ENCODE data around the gene SORCS3. TPM values are rescaled to one million over a fixed set of nuclear protein-coding genes. Genes with fewer than 3 reads are reported as not detected.

Gene SORCS3
- total and polyA plus RNA-seq, 10 of the 15 experiments (the other 5 are each of a cell fraction or from before 2014, with no cell fraction given) = 0.01 to 0.04 (median 0.02) TPM; not detected in 7

DNA sequence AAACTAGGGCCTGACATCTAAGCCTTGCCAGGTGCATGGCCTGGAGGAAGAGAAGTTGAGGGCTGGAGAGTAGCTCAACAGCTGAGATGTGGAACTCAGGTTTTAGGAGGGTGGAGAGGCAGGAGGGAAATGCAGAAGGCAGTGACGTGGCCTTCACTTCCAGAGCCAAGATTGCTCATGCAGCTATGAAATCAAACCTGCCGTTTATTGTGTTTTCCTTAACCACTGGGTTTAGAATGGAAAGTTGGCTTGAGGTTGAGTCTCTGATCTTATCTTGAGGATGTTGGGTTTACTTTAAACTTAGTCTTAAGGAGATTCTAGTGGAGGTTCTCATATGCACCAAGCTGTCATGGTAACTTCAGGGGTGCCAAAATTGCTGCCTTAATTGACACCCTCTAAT is 178.6 kb downstream of the SORCS3 start:
- in situ Hi-C loops (cut with MboI) (no loop called here), intact Hi-C loops (cut with micrococcal nuclease; ENCODE audit: unreplicated experiment) (no loop called here)
- DNase-seq (ENCODE audit: low read depth, low spot score) (no peak), ATAC-seq (no peak), FAIRE-seq (no peak)
- Histone ChIP-seq H3K27me3 (replicated peaks in 1 of 2; ENCODE audit: control insufficient read depth in 2 of 2, insufficient read depth in 2 of 2, low read length in 1 of 2) (no peaks in the 10 kb centered on the region), H3K9ac (ENCODE audit: control insufficient read depth, insufficient read depth, low read length) (no peak overlapping the region), H4K20me1 (ENCODE audit: control insufficient read depth, insufficient read depth) (no peaks in the 10 kb centered on the region), H3K36me3 (ENCODE audit: control insufficient read depth in 2 of 2, insufficient read depth in 2 of 2, low read length in 1 of 2) (no peaks in the 10 kb centered on the region), H3K27ac (ENCODE audit: control insufficient read depth, insufficient read depth) (no peak overlapping the region), H3K9me3 (replicated peaks; ENCODE audit: control insufficient read depth, insufficient read depth, low read length) (no peaks in the 10 kb centered on the region), H3K4me1 (ENCODE audit: control insufficient read depth, insufficient read depth, low read length) (no peaks in the 10 kb centered on the region), H3K79me2 (ENCODE audit: control insufficient read depth, insufficient read depth, low read length) (no peaks in the 10 kb centered on the region), H3K4me3 (no peak overlapping the region), H3K4me2 (ENCODE audit: control insufficient read depth, insufficient read depth) (no peak overlapping the region), H2AFZ (ENCODE audit: control insufficient read depth, low read depth, low read length) (no peak overlapping the region)
- ChIA-PET SMC1A (ENCODE audit: uncharacterized antibody, unreplicated experiment) (no interaction called here), POLR2A (no interaction called here), CTCF (no interaction called here), RAD21 (ENCODE audit: unreplicated experiment) (no interaction called here)
- WGBS (ENCODE audit: insufficient coverage, insufficient replicate concordance, low lambda C conversion rate, missing lambda C conversion rate) = 0% methylated on average over 2 of the region's 2 CpGs
- no TSS peak for BruUV-seq (replicated peaks)
- TF ChIP-seq EP300 (IDR thresholded peaks at IDR 0.05; ENCODE audit: borderline replicate concordance in 1 of 2, control insufficient read depth in 1 of 2, low read depth in 2 of 2, low read length in 2 of 2) (no peak), ZNF207 (IDR thresholded peaks at IDR 0.05; ENCODE audit: borderline replicate concordance) (no peak), MXI1 (IDR thresholded peaks at IDR 0.05; ENCODE audit: low read depth, low read length) (no peak), POU2F2 (IDR thresholded peaks at IDR 0.05; ENCODE audit: borderline replicate concordance, low read depth, low read length) (no peak), PBX3 (IDR thresholded peaks at IDR 0.05; ENCODE audit: insufficient replicate concordance, low read depth, low read length) (no peak), BCLAF1 (IDR thresholded peaks at IDR 0.05) (no peak), NKRF (conservative IDR thresholded peaks at IDR 0.05) (no peak)
- TF ChIP-seq, protein P1, sequence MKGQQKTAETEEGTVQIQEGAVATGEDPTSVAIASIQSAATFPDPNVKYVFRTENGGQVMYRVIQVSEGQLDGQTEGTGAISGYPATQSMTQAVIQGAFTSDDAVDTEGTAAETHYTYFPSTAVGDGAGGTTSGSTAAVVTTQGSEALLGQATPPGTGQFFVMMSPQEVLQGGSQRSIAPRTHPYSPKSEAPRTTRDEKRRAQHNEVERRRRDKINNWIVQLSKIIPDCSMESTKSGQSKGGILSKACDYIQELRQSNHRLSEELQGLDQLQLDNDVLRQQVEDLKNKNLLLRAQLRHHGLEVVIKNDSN (IDR thresholded peaks at IDR 0.05; ENCODE audit: borderline replicate concordance, extremely low read length, insufficient read depth, low read depth, low read length) = no peak
- TF ChIP-seq, protein P2, sequence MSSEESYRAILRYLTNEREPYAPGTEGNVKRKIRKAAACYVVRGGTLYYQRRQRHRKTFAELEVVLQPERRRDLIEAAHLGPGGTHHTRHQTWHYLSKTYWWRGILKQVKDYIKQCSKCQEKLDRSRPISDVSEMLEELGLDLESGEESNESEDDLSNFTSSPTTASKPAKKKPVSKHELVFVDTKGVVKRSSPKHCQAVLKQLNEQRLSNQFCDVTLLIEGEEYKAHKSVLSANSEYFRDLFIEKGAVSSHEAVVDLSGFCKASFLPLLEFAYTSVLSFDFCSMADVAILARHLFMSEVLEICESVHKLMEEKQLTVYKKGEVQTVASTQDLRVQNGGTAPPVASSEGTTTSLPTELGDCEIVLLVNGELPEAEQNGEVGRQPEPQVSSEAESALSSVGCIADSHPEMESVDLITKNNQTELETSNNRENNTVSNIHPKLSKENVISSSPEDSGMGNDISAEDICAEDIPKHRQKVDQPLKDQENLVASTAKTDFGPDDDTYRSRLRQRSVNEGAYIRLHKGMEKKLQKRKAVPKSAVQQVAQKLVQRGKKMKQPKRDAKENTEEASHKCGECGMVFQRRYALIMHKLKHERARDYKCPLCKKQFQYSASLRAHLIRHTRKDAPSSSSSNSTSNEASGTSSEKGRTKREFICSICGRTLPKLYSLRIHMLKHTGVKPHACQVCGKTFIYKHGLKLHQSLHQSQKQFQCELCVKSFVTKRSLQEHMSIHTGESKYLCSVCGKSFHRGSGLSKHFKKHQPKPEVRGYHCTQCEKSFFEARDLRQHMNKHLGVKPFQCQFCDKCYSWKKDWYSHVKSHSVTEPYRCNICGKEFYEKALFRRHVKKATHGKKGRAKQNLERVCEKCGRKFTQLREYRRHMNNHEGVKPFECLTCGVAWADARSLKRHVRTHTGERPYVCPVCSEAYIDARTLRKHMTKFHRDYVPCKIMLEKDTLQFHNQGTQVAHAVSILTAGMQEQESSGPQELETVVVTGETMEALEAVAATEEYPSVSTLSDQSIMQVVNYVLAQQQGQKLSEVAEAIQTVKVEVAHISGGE (CRISPR knock-in tag; IDR thresholded peaks at IDR 0.05) = no peak

All from GM12878 (cell line).